ENCODE measurements around the gene TMEM120A. TPM values are rescaled to one million over a fixed set of nuclear protein-coding genes. Genes with fewer than 3 reads are reported as not detected.
"Not testable (repeated sequence)": the region's sequence is repeated elsewhere in the genome, so short reads cannot be mapped to it uniquely, and the experiment has no call there.

The TMEM120A gene
- total RNA-seq, 1 experiment from 2014 or later = 18.9 TPM

- CTCF ChIA-PET = interaction anchor here (0.7 kb wide), 1 partner anchor 137 kb away, joined by 6 read pairs; no protein-coding TSS in a partner anchor
- POLR2A ChIA-PET (ENCODE audit: low non-redundant PET) = no interaction called here
These were observed 13.8 kb upstream of the TMEM120A start for GRCh38 chr7:76008156-76008687.

GRCh38 chr7:76005004-76005403 lies 10.6 kb upstream of the TMEM120A start:
- H3K36me3 ChIP-seq (ENCODE audit: insufficient read depth, low read length, poor library complexity, severe bottlenecking); BruUV-seq (replicated peaks); intact Hi-C loops (cut with micrococcal nuclease; ENCODE audit: unreplicated experiment); H3K9me3 ChIP-seq (ENCODE audit: low read depth, low read length, poor library complexity, severe bottlenecking); CTCF ChIA-PET; H3K4me1 ChIP-seq (ENCODE audit: insufficient read depth, low read length, poor library complexity, severe bottlenecking); H3K27me3 ChIP-seq (replicated peaks; ENCODE audit: insufficient read depth, low read depth, low read length, poor library complexity); DNase-seq (ENCODE audit: low spot score); H3K4me3 ChIP-seq (ENCODE audit: low read depth, low read length, poor library complexity, severe bottlenecking); POLR2A ChIA-PET (ENCODE audit: low non-redundant PET); H3K27ac ChIP-seq (ENCODE audit: low read depth, low read length, poor library complexity, severe bottlenecking): not testable (repeated sequence)

More at GRCh38 chr7:76008156-76008687, 13.8 kb upstream of the TMEM120A start:
- H3K36me3 ChIP-seq (ENCODE audit: insufficient read depth, low read length, poor library complexity, severe bottlenecking) = no peaks in the 10 kb centered on the region
- no peak for DNase-seq (ENCODE audit: low spot score)
- H3K9me3 ChIP-seq (ENCODE audit: low read depth, low read length, poor library complexity, severe bottlenecking) = no peaks in the 10 kb centered on the region
- BruUV-seq (replicated peaks) = no TSS peak
- no peak overlapping the region for H3K27ac ChIP-seq (ENCODE audit: low read depth, low read length, poor library complexity, severe bottlenecking)
- no peak overlapping the region for H3K4me3 ChIP-seq (ENCODE audit: low read depth, low read length, poor library complexity, severe bottlenecking)
- no peak for TF ChIP-seq CTCF (conservative IDR thresholded peaks at IDR 0.05; ENCODE audit: low read depth, low read length)
- TF ChIP-seq EZH2 (IDR thresholded peaks at IDR 0.05; ENCODE audit: borderline replicate concordance, low read depth, low read length, poor library complexity, severe bottlenecking) = no peak
- H3K27me3 ChIP-seq (replicated peaks; ENCODE audit: insufficient read depth, low read depth, low read length, poor library complexity) = no peaks in the 10 kb centered on the region
- no peaks in the 10 kb centered on the region for H3K4me1 ChIP-seq (ENCODE audit: insufficient read depth, low read length, poor library complexity, severe bottlenecking)
- intact Hi-C loops (cut with micrococcal nuclease; ENCODE audit: unreplicated experiment) = no loop called here

GRCh38 chr7:76003351-76003750 lies 9.0 kb upstream of the TMEM120A start:
- intact Hi-C loops (cut with micrococcal nuclease; ENCODE audit: unreplicated experiment) = no loop called here
- no peak for TF ChIP-seq CTCF (conservative IDR thresholded peaks at IDR 0.05; ENCODE audit: low read depth, low read length)
- TF ChIP-seq EZH2 (IDR thresholded peaks at IDR 0.05; ENCODE audit: borderline replicate concordance, low read depth, low read length, poor library complexity, severe bottlenecking) = no peak
- no peaks in the 10 kb centered on the region for H3K4me1 ChIP-seq (ENCODE audit: insufficient read depth, low read length, poor library complexity, severe bottlenecking)
- no TSS peak for BruUV-seq (replicated peaks)
- H3K27ac ChIP-seq (ENCODE audit: low read depth, low read length, poor library complexity, severe bottlenecking) = no peak overlapping the region
- H3K4me3 ChIP-seq (ENCODE audit: low read depth, low read length, poor library complexity, severe bottlenecking) = no peak overlapping the region
- ChIA-PET CTCF (no interaction called here), POLR2A (ENCODE audit: low non-redundant PET) (no interaction called here)
- no peaks in the 10 kb centered on the region for H3K36me3 ChIP-seq (ENCODE audit: insufficient read depth, low read length, poor library complexity, severe bottlenecking)
- H3K9me3 ChIP-seq (ENCODE audit: low read depth, low read length, poor library complexity, severe bottlenecking) = no peaks in the 10 kb centered on the region
- no peaks in the 10 kb centered on the region for H3K27me3 ChIP-seq (replicated peaks; ENCODE audit: insufficient read depth, low read depth, low read length, poor library complexity)
- no peak for DNase-seq (ENCODE audit: low spot score)

- POLR2A ChIA-PET (ENCODE audit: low non-redundant PET) = no interaction called here
- CTCF ChIA-PET = no interaction called here
- TF ChIP-seq CTCF (conservative IDR thresholded peaks at IDR 0.05; ENCODE audit: low read depth, low read length) = no peak
- TF ChIP-seq EZH2 (IDR thresholded peaks at IDR 0.05; ENCODE audit: borderline replicate concordance, low read depth, low read length, poor library complexity, severe bottlenecking) = no peak
These were observed 8.4 kb upstream of the TMEM120A start for GRCh38 chr7:76002822-76003221.

More at GRCh38 chr7:76002822-76003221, 8.4 kb upstream of the TMEM120A start:
- Histone ChIP-seq H3K36me3 (ENCODE audit: insufficient read depth, low read length, poor library complexity, severe bottlenecking) (no peaks in the 10 kb centered on the region), H3K27ac (ENCODE audit: low read depth, low read length, poor library complexity, severe bottlenecking) (no peak overlapping the region), H3K4me3 (ENCODE audit: low read depth, low read length, poor library complexity, severe bottlenecking) (no peak overlapping the region), H3K4me1 (ENCODE audit: insufficient read depth, low read length, poor library complexity, severe bottlenecking) (no peaks in the 10 kb centered on the region), H3K27me3 (replicated peaks; ENCODE audit: insufficient read depth, low read depth, low read length, poor library complexity) (no peaks in the 10 kb centered on the region), H3K9me3 (ENCODE audit: low read depth, low read length, poor library complexity, severe bottlenecking) (no peaks in the 10 kb centered on the region)
- intact Hi-C loops (cut with micrococcal nuclease; ENCODE audit: unreplicated experiment) = no loop called here
- BruUV-seq (replicated peaks) = no TSS peak
- DNase-seq (ENCODE audit: low spot score) = no peak

All from A673 (cell line).